HG02852 (cell line): ENCODE results near the gene ZPBP2.
"Not testable (repeated sequence)": the region's sequence is repeated elsewhere in the genome, so short reads cannot be mapped to it uniquely, and the experiment has no call there.

Experiments
- ATAC-seq: cut with Tn5 transposase; IDR thresholded peaks from one replicate; pipeline ENCODE4 v1.9.1; 2021; ENCODE audit warnings: mild to moderate bottlenecking, moderate library complexity; ENCODE audit not compliant: unreplicated experiment

Gene ZPBP2

GRCh38 chr17:39854909-39855308, 13.1 kb upstream of the ZPBP2 start:
- no peak for ATAC-seq

- not testable (repeated sequence) for ATAC-seq
Observed at GRCh38 chr17:39855911-39856649, 11.9 kb upstream of the ZPBP2 start.

- no peak for ATAC-seq
Observed at GRCh38 chr17:39861235-39861634, 6.8 kb upstream of the ZPBP2 start.

- ATAC-seq = no peak
Observed at GRCh38 chr17:39863244-39863917, 4.6 kb upstream of the ZPBP2 start.

DNA sequence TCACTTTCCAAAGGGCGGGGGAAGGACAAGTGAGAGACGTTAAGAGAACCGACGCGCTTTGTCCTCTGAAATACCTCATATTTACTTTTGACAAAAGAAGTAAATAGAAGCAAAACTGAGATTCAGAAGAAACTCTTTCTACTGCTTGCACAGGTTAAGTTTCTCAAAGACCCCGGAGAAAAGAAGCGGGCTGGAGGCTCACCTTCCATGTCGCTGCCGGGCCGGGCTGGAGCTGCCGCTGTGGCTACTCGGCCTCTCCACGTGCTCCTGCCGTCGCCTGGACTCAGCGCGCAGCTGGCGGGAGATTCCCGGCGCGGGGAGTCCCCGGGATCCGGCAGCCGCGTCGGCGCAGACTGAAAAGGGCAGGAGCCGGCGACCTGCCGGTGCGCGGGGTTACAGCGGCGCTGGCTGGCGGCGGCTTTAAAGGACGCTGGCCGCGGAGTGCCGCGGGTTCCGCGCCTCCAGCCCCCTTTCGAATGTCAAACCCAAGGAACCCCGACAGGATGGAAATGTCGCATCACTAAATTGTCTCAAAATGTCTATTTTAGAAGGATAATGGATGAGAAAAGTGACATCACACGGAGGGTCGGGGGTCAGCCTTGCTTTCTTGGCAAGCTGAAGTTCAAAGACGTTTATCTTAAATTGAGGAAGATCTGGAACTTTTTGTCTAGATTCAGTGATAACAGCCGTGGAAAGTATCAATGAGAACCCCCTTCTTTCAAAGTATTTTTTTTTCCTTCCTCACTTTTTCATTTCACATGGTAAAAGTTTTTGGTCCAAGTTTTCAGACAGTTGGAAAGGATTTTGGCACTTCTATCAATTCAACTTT, 3.9 kb upstream of the ZPBP2 start, which contains the start of gene IKZF3:
TSS of gene IKZF3 (minus strand) at position 395 of the 829 bp plus-strand sequence. CDS start at position 209, 186 bp downstream.
- no peak for ATAC-seq

DNA sequence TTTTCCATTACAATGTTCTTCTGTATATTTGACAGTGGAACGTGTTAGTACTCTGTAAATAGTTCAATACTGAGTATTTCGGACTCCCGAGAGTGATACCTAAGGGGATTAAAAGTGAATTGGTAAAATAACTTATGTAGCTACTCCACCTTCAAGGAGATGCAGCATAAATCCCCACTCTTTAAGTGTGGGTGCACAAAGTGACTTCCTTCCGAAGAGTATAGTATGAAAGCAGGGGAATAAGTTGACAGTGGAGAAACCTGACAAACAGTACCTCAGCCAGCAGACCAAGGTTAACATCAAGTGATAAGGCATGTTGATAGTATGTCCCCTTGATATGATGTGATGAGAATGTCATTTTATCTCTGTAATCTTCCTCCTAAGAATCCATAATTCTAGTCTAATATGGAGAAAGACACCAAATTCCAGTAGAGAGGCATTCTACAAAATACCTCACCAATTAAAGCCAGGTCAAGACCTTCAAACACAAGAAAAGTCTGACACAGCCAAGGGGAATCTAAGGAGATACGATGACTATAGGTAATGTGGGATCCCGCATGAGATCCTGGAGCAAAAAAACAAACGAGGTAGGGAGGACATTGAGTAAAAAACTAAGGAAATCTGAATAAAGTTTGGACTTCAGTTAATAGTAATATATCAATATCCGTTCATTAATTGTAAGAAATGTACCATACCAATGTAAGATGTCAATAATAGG, 1.8 kb upstream of the ZPBP2 start:
- no peak for ATAC-seq

DNA sequence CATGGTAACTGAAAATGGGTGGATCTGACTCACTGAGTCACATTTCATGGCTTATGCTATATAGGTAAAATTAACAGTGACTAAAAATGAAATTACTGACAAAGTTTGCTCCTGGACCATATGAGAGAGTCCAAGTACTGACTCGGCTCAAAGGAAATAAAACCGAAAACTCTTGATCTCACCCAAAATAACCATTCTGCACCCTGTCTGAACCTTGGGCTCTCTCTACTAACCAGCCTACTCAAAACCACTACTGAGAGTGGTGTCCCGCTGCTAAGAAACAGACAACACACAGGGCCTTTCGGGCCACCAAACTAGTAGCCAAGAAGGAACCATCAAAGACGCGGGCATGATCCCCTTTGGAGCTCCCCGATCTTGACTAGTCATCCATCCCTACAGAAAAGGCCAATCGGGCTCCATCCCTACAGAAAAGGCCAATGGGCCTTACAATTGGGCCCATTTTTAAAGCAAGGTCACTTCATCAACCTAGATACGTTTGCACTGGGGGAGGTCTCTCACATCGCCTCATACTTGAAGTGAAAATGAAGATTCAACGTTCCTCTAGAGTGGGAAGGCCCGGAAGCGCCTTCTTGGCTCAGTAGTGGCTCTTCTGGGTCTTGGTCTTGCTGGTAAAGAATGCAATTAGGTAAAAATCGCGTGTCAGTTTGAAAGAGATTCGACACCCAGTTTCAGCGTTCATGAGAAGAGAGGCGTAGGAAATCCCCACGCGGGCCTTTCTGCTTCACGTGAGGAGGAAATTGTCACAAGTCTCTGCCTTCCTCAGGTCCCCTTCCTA, 720 bp upstream of the ZPBP2 start:
- peak; percentile 62 for ATAC-seq

DNA sequence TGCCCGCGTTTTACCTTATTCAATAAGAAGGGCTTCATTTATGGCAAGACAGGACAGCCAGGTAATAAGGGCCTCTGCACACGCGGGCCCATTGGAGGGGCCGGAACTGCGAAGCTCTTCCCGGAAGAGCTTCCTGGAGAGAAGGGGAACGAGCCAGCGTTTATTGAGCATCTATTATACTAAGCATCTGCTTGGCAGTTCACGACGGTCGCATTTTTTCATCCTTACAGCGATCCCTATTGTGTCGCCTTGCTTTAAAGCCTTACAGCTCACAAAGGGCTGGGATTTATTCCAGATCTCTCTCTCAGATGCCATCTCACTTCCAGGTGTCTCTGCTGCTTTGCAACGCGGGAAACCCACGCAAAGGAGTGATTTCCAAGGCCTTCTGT, 546 bp downstream of the ZPBP2 start:
- ATAC-seq = no peak

DNA sequence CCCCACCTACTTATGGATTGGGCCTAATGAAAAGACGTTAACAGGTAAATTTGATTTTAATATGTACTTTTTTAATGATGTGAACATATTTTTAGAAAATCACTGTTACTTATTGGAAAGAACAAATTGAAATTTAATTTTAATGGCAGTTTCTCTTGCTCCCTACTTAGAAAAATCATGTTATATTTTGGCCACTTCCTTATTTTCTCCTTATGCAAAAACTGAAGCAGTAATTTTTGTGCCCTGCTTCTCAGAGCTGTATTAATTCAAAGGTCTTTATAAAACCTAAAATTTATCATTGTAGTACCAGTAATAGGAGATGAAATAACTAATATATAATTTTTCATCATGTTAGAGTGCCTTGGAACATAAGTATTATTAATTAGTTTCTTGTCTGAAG, 2.8 kb downstream of the ZPBP2 start:
- ATAC-seq = no peak

- ATAC-seq = no peak
Observed at GRCh38 chr17:39871801-39872200, 3.8 kb downstream of the ZPBP2 start.

DNA sequence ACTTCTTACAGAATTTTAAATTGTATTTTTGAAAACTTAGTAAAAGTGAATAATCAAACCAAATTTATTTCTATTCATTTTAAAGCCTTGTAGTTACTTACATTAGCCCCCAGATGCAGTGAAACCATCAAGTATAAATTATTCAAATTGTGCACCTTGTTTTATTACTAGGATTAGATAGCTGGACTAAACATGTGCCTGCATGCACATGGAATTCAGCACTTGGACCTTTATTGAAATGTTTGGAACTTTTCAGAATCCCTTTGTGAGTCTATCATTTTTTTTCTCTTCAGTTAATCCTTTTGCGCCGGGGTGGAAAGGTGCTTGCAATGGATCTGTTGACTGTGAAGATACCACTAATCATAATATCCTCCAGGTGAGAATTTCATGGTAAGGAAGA, 4.7 kb downstream of the ZPBP2 start:
- ATAC-seq = no peak

- ATAC-seq = not testable (repeated sequence)
Observed at GRCh38 chr17:39886102-39886501, 18.1 kb downstream of the ZPBP2 start.

- ATAC-seq = no peak
Observed at GRCh38 chr17:39887078-39887477, 19.1 kb downstream of the ZPBP2 start.

DNA sequence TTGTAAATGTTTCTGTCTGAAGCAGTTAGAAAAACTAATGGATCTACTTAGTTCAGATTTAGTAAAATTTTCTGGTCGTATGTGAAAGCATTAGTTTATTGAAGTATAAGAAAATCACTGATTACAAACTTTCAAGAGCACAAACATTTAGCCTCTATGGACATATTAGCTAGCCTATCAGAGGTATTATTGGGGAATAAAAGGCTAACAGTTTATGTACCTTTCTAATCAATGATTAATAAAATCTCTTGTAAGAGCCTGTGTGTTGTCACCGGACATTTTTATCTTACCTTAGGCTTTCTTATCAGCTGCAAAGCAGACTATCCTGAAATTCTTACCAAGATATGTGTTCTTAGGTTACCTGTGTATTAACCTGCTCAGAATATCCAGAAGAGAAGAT, 21.2 kb downstream of the ZPBP2 start:
- no peak for ATAC-seq

DNA sequence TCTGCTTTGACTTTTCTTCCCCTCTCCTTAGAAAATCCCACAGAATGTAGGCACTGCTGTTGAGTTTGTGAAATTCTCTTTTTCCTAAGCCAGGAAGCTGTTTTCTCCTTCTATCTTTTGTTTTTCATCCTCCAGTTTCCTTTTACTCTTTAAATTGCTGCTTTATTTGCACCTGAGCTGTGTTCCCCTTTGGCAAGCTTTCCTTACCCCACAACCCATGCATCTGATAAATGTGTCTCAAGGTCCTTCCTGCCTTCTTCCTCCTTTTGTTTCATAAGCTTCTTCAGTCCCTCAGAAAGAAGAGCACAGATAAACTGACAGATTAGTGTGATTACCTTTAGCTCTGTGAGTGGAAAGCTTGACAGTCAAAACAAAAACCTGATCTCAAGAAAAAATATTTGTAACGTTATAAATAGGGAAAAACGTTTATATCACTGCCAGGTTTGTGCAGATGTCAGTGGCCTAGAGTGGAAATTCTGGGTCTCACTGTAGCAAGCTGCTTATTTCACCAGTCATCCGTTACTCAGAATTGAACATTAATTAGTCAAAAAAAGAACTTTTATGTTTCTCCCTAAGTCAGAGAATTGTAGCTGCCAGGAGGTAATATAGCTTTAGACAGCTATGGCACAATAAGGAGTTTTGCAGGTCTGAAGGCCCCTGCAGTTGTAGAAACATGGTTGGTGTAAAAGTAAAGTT, 26.8 kb downstream of the ZPBP2 start:
- ATAC-seq = no peak

GRCh38 chr17:39898088-39898487, 30.1 kb downstream of the ZPBP2 start:
- no peak for ATAC-seq

DNA sequence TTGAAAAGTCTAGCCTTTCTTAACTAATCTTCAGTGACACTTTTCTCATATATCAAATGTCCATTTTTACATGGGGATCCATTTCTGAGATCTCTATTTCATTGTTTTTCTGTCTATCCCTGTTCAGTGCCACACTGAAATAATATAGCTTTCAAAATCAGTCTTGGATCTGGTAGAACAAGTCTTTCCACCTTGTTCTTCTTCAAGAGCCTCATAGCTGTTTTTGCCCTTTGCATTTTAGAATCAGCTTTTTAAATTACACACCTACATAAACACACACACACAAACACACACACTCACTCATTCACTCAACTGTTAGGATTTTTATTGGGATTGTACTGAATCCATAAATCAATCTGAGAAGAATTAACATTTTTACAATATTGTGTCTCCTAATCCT, 31.2 kb downstream of the ZPBP2 start:
- ATAC-seq = no peak

GRCh38 chr17:39902027-39902426, 34.0 kb downstream of the ZPBP2 start:
- ATAC-seq = not testable (repeated sequence)

DNA sequence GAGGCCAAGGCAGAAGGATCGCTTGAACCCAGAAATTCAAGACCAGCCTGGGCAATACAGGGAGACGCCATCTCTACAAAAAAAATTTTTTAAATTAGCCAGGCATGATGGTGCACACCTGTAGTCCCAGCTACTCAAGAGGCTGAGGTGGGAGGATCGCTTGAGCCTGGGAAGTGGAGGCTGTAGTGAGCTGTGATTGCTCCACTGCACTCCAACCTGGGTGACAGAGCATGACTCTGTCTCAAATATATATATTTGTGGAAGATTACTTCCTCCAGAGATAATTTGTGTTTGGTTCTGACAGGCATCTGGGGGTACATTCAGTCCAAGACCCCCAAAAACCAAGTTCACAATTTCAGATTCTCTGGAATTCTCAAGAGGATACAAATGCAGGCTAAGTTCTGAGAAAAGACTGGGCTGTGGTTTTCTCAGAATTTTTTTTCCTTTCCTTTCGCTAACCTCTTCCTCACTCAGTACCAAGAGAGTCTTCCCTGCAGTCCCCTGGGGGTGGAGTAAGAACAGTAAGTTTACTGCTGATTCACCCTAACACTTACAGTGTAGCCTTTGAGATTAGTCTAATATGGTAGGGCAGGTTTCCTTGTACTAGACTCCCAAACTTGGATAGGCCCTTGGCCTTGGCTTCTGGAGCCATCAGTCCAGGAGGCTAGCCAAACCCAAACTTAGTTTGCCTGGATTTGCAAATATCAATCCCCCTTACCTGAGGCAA, 35.3 kb downstream of the ZPBP2 start:
- ATAC-seq = no peak
